K562 treated with DMSO at 1 percent for 4 hours (cell line): Measurements from ENCODE around the gene GSTM1. TPM values are rescaled to one million over a fixed set of nuclear protein-coding genes. Genes with fewer than 3 reads are reported as not detected.

ENCODE experiments used
- total RNA-seq: library from RNA; unstranded; fragments of 300-600 nt; gene quantifications from 2 replicates; pipeline ENCODE4 v1.2.3, GENCODE V29; 2022; ENCODE audit not compliant: insufficient read depth

GSTM1 gene
- not detected in 2 replicates for total RNA-seq

GRCh38 chr1:109687641-109688499 is at the start of gene GSTM1:
GSTM1 (plus strand) TSS chr1:109687817; CDS start chr1:109687874, 57 bp downstream.

GRCh38 chr1:109655615-109656519 is 31.8 kb upstream of the GSTM1 start, which contains the start of gene GSTM4:
GSTM4 (plus strand) TSS chr1:109656099; CDS start chr1:109656390, 291 bp downstream.

GRCh38 chr1:109667452-109668122 is 20.0 kb upstream of the GSTM1 start, which contains the start of gene GSTM2:
GSTM2 (plus strand) TSS chr1:109668057; CDS start chr1:109668116, 59 bp downstream.

GRCh38 chr1:109711593-109712320 is 24.1 kb downstream of the GSTM1 start, which contains the start of gene GSTM5:
GSTM5 (plus strand) TSS chr1:109712251; CDS start chr1:109712313, 62 bp downstream.

GRCh38 chr1:109740615-109741373 is 53.2 kb downstream of the GSTM1 start, which contains the start of gene GSTM3:
GSTM3 (minus strand) TSS chr1:109741038; CDS start chr1:109740287, 751 bp downstream.

Other genes starting within 250 kb of the GSTM1 start
- gene SYPL2, start 221.3 kb upstream of the GSTM1 start, total RNA-seq: not detected in 2 replicates
- 6.5 and 7.9 TPM in 2 replicates for gene ATXN7L2, start 203.9 kb upstream of the GSTM1 start, total RNA-seq
- gene CYB561D1, start 193.7 kb upstream of the GSTM1 start, total RNA-seq: 6.7 and 6.8 TPM in 2 replicates
- gene AMIGO1, start 178.1 kb upstream of the GSTM1 start, total RNA-seq: 0.22 and 0.25 TPM in 2 replicates
- not detected in 2 replicates for gene GPR61, start 147.9 kb upstream of the GSTM1 start, total RNA-seq
- gene GNAI3, start 139.2 kb upstream of the GSTM1 start, total RNA-seq: 4.7 and 5.1 TPM in 2 replicates
- gene GNAT2, start 68.2 kb upstream of the GSTM1 start, total RNA-seq: not detected in 2 replicates
- 46.3 and 52.2 TPM in 2 replicates for gene AMPD2, start 68.0 kb upstream of the GSTM1 start, total RNA-seq
- gene GSTM4, start 31.7 kb upstream of the GSTM1 start, total RNA-seq: 28.7 and 29.7 TPM in 2 replicates
- gene GSTM2, start 19.8 kb upstream of the GSTM1 start, total RNA-seq: 10.7 and 13.3 TPM in 2 replicates
- not detected in 2 replicates for gene GSTM5, start 24.4 kb downstream of the GSTM1 start, total RNA-seq
- gene GSTM3, start 53.2 kb downstream of the GSTM1 start, total RNA-seq: 8.7 and 11.4 TPM in 2 replicates
- not detected in 2 replicates for gene EPS8L3, start 76.1 kb downstream of the GSTM1 start, total RNA-seq
- gene CSF1, start 223.0 kb downstream of the GSTM1 start, total RNA-seq: 6.3 and 9.1 TPM in 2 replicates